K562 (cell line): ENCODE results near the gene HES4. TPM values are rescaled to one million over a fixed set of nuclear protein-coding genes. Genes with fewer than 3 reads are reported as not detected.

ENCODE experiments used
- ATAC-seq: fragments of 200-7000 bp; cut with Tn5 transposase; 3 replicates; pipeline ENCODE4 v1.9.1; 2020; ENCODE audit warnings: moderate library complexity
- BruUV-seq: library from RNA; stranded (reverse); fragments of 400-500 nt; replicated peaks from 2 replicates; lab custom pipeline; 2021; lab: Mats Ljungman, UMichigan
- CTCF ChIA-PET: fragments of 300-600 bp; formaldehyde crosslinking; extraction: SDS; loops from one replicate; lab custom pipeline; 2021; ENCODE audit warnings: low intra/inter-chr PET ratio; lab: Yijun Ruan, JAX
- POLR2A ChIA-PET: fragments of 300-600, 350-650 bp; sonication (Branson Sonifier 250); formaldehyde crosslinking; extraction: SDS; loops from one replicate; lab custom pipeline; 2021; ENCODE audit warnings: antibody characterized with exemption, inconsistent platforms; lab: Yijun Ruan, JAX
- DNase-seq, 4 experiments: peaks; one replicate each; pipeline versions ENCODE4 v3.0.0 to v3.0.0-alpha.2; 2011 to 2018; ENCODE audit warnings: low spot score in 3 of 4, mixed read lengths in 3 of 4; ENCODE audit errors: extremely low read depth in 1 of 4
- FAIRE-seq: peaks from 2 replicates; lab custom pipeline; 2011; peaks lifted over from hg19 to GRCh38; lab: Jason Lieb, UNC
- H2AFZ ChIP-seq: 2 replicates; pipeline ENCODE4 v1.6.0; 2011; ENCODE audit warnings: low read depth, low read length, control low read depth, inconsistent platforms
- H3K27ac ChIP-seq: fragments of 200-600 bp; 3 replicates; pipeline ENCODE4 v1.8.0; 2011; ENCODE audit warnings: low read depth, mild to moderate bottlenecking, control low read depth, inconsistent platforms, low read length, moderate library complexity, mixed read lengths; ENCODE audit errors: extremely low read depth
- H3K27me3 ChIP-seq, 2 experiments: fragments of 300-600 bp in 1 of 2; 2 replicates in 1 of 2; 3 replicates in 1 of 2; pipeline versions ENCODE4 v1.6.0 to v1.8.0; 2011; ENCODE audit warnings: inconsistent platforms in 2 of 2, low read length in 2 of 2, mild to moderate bottlenecking in 1 of 2, mixed read lengths in 1 of 2, moderate library complexity in 1 of 2; ENCODE audit not compliant: control insufficient read depth in 2 of 2, insufficient read depth in 2 of 2
- H3K36me3 ChIP-seq: fragments of 300-600 bp; 3 replicates; pipeline ENCODE4 v1.8.0; 2011; ENCODE audit warnings: mild to moderate bottlenecking, low read length, inconsistent platforms; ENCODE audit not compliant: control insufficient read depth, insufficient read depth
- H3K4me1 ChIP-seq, 2 experiments: fragments of 200-600 bp in 1 of 2; replicated peaks in 1 of 2; 2 replicates in 1 of 2; 3 replicates in 1 of 2; pipeline versions ENCODE4 v1.5.1 to v1.8.0; 2011; ENCODE audit warnings: inconsistent platforms in 2 of 2, low read length in 2 of 2, mild to moderate bottlenecking in 1 of 2, mixed read lengths in 1 of 2, moderate library complexity in 1 of 2; ENCODE audit not compliant: control insufficient read depth in 2 of 2, insufficient read depth in 2 of 2
- H3K4me2 ChIP-seq: 2 replicates; pipeline ENCODE4 v1.6.1; 2011; ENCODE audit warnings: low read length, control low read depth, inconsistent platforms, mixed read lengths; ENCODE audit not compliant: insufficient read depth
- H3K4me3 ChIP-seq: fragments of 200-600 bp; sonication (generic), shearing (Covaris generic); 2 replicates; pipeline ENCODE4 v1.5.1; 2016; ENCODE audit warnings: control low read depth, inconsistent platforms
- H3K79me2 ChIP-seq: fragments of 200-600 bp; 3 replicates; pipeline ENCODE4 v1.8.0; 2011; ENCODE audit warnings: low read length, inconsistent platforms; ENCODE audit not compliant: control insufficient read depth, insufficient read depth
- H3K9ac ChIP-seq, 2 experiments: 2 replicates each; pipeline versions ENCODE4 v1.6.0 to v1.6.1; 2011; ENCODE audit warnings: low read depth in 2 of 2, low read length in 2 of 2, control low read depth in 1 of 2, inconsistent platforms in 1 of 2, mild to moderate bottlenecking in 1 of 2, mixed read lengths in 1 of 2; ENCODE audit not compliant: insufficient read depth in 1 of 2
- H3K9me1 ChIP-seq: one replicate; pipeline ENCODE4 v1.6.0; 2011; ENCODE audit warnings: inconsistent platforms, mild to moderate bottlenecking, low read length, moderate library complexity; ENCODE audit not compliant: control insufficient read depth, insufficient read depth
- H3K9me3 ChIP-seq: replicated peaks from 2 replicates; pipeline ENCODE4 v1.5.1; 2011; ENCODE audit warnings: low read depth, low read length, inconsistent platforms; ENCODE audit not compliant: control insufficient read depth, insufficient read depth
- H4K20me1 ChIP-seq: replicated peaks from 2 replicates; pipeline ENCODE4 v1.6.1; 2011; ENCODE audit warnings: low read length, inconsistent platforms, mixed read lengths; ENCODE audit not compliant: control insufficient read depth, insufficient read depth
- ARID1B ChIP-seq: fragments of 450-650 bp; IDR thresholded peaks from 2 replicates; pipeline ENCODE4 v1.6.1; 2016; ENCODE audit warnings: antibody characterized with exemption, mild to moderate bottlenecking, inconsistent platforms
- DPF2 ChIP-seq: fragments of 450-650 bp; IDR thresholded peaks from 2 replicates; pipeline ENCODE4 v1.6.1; 2016
- ETV5 ChIP-seq: sonication (generic); formaldehyde crosslinking; IDR thresholded peaks from 2 replicates; pipeline ENCODE4 v1.4.0; 2020; ENCODE audit warnings: low read depth, mild to moderate bottlenecking, missing genetic modification reagents
- HDAC1 ChIP-seq, 2 experiments: fragments of 450-650 bp; IDR thresholded peaks; 2 replicates each; pipeline ENCODE4 v1.6.1; 2016 to 2017; ENCODE audit warnings: inconsistent platforms in 1 of 2, mild to moderate bottlenecking in 1 of 2, moderate library complexity in 1 of 2
- L3MBTL2 ChIP-seq: fragments of 450-650 bp; IDR thresholded peaks from 2 replicates; pipeline ENCODE4 v1.6.1; 2016; ENCODE audit warnings: mild to moderate bottlenecking, moderate library complexity
- NFIC ChIP-seq: fragments of 450-650 bp; IDR thresholded peaks from 2 replicates; pipeline ENCODE4 v1.6.1; 2017; ENCODE audit warnings: mild to moderate bottlenecking, inconsistent platforms
- USF1 ChIP-seq: sonication (generic); formaldehyde crosslinking; IDR thresholded peaks from 2 replicates; pipeline ENCODE4 v1.9.0; 2022; ENCODE audit warnings: mild to moderate bottlenecking, missing genetic modification reagents
- ZBTB1 ChIP-seq: sonication (generic); formaldehyde crosslinking; IDR thresholded peaks from 2 replicates; pipeline ENCODE4 v1.8.1; 2023; ENCODE audit warnings: missing genetic modification reagents, low read depth, mild to moderate bottlenecking, borderline replicate concordance
- ZNF699 ChIP-seq: fragments of 250-450 bp; sonication (Bioruptor Pico); IDR thresholded peaks from 2 replicates; pipeline ENCODE4 v1.8.0; 2021; ENCODE audit warnings: mild to moderate bottlenecking, moderate library complexity; ENCODE audit not compliant: insufficient replicate concordance
- WGBS: fragments of 100-300 bp; shearing (Covaris generic); methylation state at CpG from one replicate; pipeline ENCODE4 v1.1.6; 2016; ENCODE audit warnings: low coverage, mixed read lengths; ENCODE audit not compliant: insufficient coverage; ENCODE audit errors: missing lambda C conversion rate; 5-methylcytosine and 5-hydroxymethylcytosine counted together
- in situ Hi-C: fragments of 300-500 bp; cut with MboI; formaldehyde crosslinking; loops from 4 replicates; pipeline ENCODE4 v1.15.0; 2018; ENCODE audit warnings: inconsistent platforms, mixed read lengths
- intact Hi-C: fragments of 100-400 bp; cut with micrococcal nuclease; formaldehyde crosslinking; loops from 2 replicates; pipeline ENCODE4 v1.14.2; 2022
- polyA plus RNA-seq, 8 experiments: library from polyadenylated mRNA; depleted of rRNA in 4 of 8; stranded (reverse) in 5 of 8; unstranded in 3 of 8; fragments of >200 nt; fragmentation: Nextera tagmentation in 2 of 8; fragmentation: Illumina TruSeq in 1 of 8; extraction: Ambion mirVana in 2 of 8; extraction: Trizol in 1 of 8; gene quantifications; 2 replicates each; pipeline versions ENCODE4 v1.2.1 to v1.2.3, GENCODE V29; 2011 to 2014; ENCODE audit warnings: inconsistent platforms in 1 of 8, missing spikeins in 1 of 8
- total RNA-seq, 7 experiments: library from RNA; depleted of rRNA in 6 of 7; stranded (reverse); fragments of >200 nt in 6 of 7; fragmentation: Illumina TruSeq in 2 of 7; extraction: Trizol in 2 of 7; gene quantifications; 2 replicates each; pipeline versions ENCODE4 v1.2.1 to v1.2.3, GENCODE V29; 2011 to 2021; ENCODE audit warnings: low replicate concordance in 1 of 7
- TF ChIP-seq, protein P1 (sequence below): sonication (generic); formaldehyde crosslinking; IDR thresholded peaks from 2 replicates; pipeline ENCODE4 v1.8.0; 2022; ENCODE audit warnings: mild to moderate bottlenecking, missing genetic modification reagents
- TF ChIP-seq, protein P2 (sequence below): sonication (generic); formaldehyde crosslinking; IDR thresholded peaks from 2 replicates; pipeline ENCODE4 v1.9.0; 2022; ENCODE audit warnings: mild to moderate bottlenecking, missing genetic modification reagents
- TF ChIP-seq, protein P3 (sequence below): fragments of 450-650 bp; IDR thresholded peaks from 2 replicates; pipeline ENCODE4 v1.6.1; 2016

Gene HES4
- total and polyA plus RNA-seq, 9 of the 15 experiments (the other 6 are each of a cell fraction or from before 2014, with no cell fraction given) = 0.21 to 43.7 (median 5.3) TPM; not detected in 2

DNA sequence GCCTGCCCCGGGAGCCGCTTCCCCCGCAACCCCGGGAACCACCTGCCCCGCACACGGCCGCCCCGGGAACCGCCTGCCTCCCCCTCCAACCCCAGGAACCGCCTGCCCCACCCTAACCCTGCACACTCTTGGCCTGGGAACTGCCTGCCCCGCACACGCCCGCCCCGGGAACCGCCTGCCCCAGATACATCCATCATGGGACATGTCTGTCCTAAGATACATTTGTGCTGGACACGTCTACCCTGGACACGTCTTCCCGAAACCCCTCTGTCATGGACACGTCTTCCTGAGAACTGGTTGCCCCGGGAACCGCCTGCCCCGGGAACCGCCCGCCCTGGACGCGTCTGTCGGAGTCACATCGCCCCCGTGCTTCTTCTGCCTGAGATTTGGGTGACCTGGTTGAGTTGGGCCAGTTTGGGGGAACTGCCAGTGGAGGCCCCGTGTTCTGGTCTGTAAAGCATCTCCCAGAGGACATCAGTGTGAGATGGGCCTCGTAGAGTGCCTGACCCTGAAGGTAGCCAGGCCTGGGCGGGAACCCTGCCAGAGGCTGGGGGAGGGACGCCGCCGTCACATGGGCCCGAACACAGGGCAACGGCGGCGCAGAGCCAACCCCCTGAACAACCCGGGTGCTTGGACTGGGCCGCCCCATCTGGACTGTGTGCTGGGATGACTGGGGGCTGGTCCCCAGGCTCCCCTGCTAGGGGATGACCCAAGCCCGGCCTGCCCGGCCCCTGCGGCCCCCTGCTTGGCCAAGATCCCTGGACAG is 21.6 kb downstream of the HES4 start:
- ChIA-PET POLR2A (no interaction called here), CTCF (no interaction called here)
- Histone ChIP-seq H3K27me3 (peaks cover 33 to 74% of the 10 kb centered on the region in 2 experiments; a peak in 4 of 5 replicates), H3K9ac (no peak overlapping the region; a peak in 1 of 4 replicates), H3K9me3 (no peaks in the 10 kb centered on the region), H3K36me3 (no peaks in the 10 kb centered on the region), H2AFZ (no peak overlapping the region), H3K4me2 (no peak overlapping the region), H3K4me1 (peaks cover 0 to 84% of the 10 kb centered on the region in 2 experiments; a peak in 3 of 5 replicates), H3K9me1 (no peaks in the 10 kb centered on the region), H4K20me1 (peaks cover 13% of the 10 kb centered on the region), H3K27ac (no peak overlapping the region), H3K4me3 (no peak overlapping the region), H3K79me2 (no peaks in the 10 kb centered on the region)
- DNase-seq = peak; percentile 38 to 59 (median 54)
- ATAC-seq = peak; percentile 39
- intact Hi-C loops = no loop called here
- no TSS peak for BruUV-seq
- WGBS = 16% methylated on average over 42 of the region's 44 CpGs
- no peak for FAIRE-seq
- in situ Hi-C loops = no loop called here
- TF ChIP-seq, protein P1, sequence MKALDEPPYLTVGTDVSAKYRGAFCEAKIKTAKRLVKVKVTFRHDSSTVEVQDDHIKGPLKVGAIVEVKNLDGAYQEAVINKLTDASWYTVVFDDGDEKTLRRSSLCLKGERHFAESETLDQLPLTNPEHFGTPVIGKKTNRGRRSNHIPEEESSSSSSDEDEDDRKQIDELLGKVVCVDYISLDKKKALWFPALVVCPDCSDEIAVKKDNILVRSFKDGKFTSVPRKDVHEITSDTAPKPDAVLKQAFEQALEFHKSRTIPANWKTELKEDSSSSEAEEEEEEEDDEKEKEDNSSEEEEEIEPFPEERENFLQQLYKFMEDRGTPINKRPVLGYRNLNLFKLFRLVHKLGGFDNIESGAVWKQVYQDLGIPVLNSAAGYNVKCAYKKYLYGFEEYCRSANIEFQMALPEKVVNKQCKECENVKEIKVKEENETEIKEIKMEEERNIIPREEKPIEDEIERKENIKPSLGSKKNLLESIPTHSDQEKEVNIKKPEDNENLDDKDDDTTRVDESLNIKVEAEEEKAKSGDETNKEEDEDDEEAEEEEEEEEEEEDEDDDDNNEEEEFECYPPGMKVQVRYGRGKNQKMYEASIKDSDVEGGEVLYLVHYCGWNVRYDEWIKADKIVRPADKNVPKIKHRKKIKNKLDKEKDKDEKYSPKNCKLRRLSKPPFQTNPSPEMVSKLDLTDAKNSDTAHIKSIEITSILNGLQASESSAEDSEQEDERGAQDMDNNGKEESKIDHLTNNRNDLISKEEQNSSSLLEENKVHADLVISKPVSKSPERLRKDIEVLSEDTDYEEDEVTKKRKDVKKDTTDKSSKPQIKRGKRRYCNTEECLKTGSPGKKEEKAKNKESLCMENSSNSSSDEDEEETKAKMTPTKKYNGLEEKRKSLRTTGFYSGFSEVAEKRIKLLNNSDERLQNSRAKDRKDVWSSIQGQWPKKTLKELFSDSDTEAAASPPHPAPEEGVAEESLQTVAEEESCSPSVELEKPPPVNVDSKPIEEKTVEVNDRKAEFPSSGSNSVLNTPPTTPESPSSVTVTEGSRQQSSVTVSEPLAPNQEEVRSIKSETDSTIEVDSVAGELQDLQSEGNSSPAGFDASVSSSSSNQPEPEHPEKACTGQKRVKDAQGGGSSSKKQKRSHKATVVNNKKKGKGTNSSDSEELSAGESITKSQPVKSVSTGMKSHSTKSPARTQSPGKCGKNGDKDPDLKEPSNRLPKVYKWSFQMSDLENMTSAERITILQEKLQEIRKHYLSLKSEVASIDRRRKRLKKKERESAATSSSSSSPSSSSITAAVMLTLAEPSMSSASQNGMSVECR (CRISPR knock-in tag) = no peak
- TF ChIP-seq, protein P2, sequence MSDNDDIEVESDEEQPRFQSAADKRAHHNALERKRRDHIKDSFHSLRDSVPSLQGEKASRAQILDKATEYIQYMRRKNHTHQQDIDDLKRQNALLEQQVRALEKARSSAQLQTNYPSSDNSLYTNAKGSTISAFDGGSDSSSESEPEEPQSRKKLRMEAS (CRISPR knock-in tag) = peak; percentile 63
- TF ChIP-seq NFIC (peak; percentile 55; the same call in 1 of the 2 replicates), ARID1B (no peak), ZBTB1 (CRISPR knock-in tag) (peak; percentile 93), L3MBTL2 (0 out of 2 replicates have a peak, but pooled peaks have one; percentile 39), USF1 (0 out of 2 replicates have a peak, but pooled peaks have one; percentile 53), DPF2 (0 out of 2 replicates have a peak, but pooled peaks have one; percentile 19), ETV5 (CRISPR knock-in tag) (0 out of 2 replicates have a peak, but pooled peaks have one; percentile 26), ZNF699 (no peak), HDAC1 (IDR thresholded peaks at IDR 0.05) (peak in 1 of 2 experiments; percentile 34; a peak in 1 of 4 replicates)
- TF ChIP-seq, protein P3, sequence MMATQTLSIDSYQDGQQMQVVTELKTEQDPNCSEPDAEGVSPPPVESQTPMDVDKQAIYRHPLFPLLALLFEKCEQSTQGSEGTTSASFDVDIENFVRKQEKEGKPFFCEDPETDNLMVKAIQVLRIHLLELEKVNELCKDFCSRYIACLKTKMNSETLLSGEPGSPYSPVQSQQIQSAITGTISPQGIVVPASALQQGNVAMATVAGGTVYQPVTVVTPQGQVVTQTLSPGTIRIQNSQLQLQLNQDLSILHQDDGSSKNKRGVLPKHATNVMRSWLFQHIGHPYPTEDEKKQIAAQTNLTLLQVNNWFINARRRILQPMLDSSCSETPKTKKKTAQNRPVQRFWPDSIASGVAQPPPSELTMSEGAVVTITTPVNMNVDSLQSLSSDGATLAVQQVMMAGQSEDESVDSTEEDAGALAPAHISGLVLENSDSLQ = peak; percentile 69
